ENCODE data around the gene RASSF6.
"Not testable (repeated sequence)": the region's sequence is repeated elsewhere in the genome, so short reads cannot be mapped to it uniquely, and the experiment has no call there.

The RASSF6 gene, protein sequence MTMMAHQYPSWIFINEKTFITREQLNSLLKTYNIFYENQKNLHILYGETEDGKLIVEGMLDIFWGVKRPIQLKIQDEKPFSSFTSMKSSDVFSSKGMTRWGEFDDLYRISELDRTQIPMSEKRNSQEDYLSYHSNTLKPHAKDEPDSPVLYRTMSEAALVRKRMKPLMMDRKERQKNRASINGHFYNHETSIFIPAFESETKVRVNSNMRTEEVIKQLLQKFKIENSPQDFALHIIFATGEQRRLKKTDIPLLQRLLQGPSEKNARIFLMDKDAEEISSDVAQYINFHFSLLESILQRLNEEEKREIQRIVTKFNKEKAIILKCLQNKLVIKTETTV

DNA sequence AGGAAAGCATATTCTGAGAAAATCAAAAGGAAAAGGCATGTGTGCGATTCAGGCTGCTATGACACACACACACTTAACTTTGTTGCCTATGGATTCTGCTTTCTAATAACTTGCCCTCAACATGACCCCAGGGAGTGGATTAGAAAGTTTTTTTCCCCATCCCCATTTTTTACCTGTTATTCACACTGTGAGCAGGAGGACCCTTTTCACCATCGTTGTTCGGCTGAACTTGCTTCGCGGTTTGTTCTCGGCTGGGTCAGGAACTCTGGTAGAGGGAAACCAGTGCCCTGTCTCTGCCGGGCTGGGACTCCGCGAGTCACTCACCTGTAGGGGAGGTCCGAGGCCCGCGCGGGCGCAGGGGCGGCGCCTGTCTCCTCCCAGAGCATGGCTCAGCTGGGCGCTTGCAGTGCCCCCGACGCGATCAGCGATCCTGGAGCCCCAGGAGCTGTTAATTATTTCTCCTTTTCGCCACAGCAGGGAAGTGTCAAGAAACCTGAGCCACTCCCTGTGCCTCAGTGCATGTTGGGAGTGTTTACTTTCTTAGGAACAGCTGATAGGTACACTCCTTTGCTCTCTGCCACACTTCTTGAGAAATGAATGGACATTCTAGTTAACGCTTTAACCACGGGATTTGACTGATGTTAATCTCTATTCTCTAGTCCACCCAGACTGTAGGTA lies at the start of gene RASSF6:
RASSF6 (minus strand) TSS at position 322 of the 678 bp plus-strand sequence. CDS start 8,641 bp downstream, outside the sequence.
- no peak for DNase-seq

DNA sequence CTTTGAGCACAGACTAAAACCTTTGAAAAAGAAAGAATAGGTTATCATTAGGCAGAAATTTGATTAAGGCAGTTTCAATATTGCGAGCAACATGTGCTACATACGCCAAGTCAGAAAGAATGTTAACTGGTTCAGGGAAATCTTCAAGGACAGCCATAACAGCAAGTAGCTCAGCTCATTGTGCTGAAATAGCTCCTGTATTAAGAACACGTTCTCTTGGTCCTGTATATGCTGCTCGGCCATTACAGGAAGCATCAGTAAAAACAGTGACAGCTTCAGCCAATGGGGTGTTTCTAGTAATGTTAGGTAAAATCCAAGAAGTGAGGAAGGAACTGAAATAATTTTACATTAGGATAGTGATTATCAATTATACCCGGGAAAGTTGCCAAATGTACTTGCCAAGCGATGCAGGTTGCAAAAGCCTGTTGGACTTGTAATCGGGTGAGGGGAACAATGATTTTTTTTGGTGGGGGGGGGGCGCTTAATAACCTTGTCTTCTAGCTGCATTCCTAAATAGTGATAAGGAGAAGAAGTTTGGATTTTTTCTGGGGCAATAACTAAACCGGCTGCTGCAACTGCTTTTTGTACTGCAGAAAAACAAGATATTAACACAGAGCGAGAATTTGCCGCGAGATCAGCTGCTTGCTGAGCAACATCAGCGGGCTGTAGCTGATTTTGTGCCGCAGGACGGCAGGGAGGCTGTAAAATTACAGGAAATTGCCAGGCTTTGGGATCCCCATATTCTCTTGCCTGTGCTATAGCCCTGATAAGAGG lies 49.4 kb upstream of the RASSF6 start:
- no peak for DNase-seq

DNA sequence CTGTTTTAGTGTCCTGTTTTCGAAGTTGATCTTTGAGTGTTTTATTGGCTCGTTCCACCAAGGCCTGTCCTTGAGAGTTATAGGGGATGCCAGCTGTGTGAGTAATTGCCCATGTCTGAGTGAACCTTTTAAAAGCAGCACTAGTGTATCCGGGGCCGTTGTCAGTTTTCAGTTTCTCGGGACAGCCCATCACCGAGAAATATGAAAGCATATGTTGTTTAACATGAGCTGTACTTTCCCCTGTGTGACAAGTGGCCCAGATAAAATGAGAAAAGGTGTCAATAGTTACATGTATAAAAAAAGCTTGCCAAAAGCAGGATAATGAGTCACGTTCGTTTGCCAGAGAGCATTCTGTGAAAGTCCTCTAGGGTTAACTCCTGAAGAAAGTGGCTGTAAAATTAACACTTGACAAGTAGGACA lies 48.6 kb upstream of the RASSF6 start:
- no peak for DNase-seq

DNA sequence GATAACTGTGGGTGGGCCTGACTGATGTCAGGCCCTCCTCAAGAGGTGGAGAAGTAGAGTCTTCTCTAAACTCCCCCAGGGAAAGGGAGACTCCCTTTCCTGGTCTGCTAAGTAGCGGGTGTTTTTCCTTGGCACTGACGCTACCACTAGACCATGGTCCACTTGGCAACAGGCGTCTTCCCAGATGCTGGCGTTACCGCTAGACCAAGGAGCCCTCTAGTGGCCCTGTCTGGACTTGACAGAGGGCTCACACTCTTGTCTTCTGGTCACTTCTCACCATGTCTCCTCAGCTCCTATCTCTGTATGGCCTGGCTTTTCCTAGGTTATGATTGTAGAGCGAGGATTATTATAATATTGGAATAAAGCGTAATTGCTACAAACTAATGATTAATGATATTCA lies 45.7 kb upstream of the RASSF6 start:
- DNase-seq = not testable (repeated sequence)

DNA sequence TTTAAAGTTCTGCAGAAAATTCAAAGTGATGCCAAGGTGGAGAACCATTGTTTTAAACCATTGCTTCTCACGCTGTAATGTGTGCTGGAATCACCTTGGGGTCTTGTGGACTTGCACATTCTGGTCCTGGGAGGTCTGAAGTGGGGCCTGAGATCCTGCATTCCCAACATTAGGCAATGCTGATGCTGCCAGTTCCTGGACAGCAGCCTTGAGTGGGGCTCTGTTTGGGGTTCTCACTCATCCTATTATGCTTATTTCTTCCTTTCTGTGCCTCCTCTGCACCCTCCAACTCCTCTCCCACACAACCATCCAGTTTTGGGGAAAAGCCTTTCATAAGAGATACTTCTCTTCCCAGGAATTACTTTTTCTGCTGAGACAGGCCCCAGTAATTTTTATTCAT lies 44.2 kb upstream of the RASSF6 start:
- no peak for DNase-seq

DNA sequence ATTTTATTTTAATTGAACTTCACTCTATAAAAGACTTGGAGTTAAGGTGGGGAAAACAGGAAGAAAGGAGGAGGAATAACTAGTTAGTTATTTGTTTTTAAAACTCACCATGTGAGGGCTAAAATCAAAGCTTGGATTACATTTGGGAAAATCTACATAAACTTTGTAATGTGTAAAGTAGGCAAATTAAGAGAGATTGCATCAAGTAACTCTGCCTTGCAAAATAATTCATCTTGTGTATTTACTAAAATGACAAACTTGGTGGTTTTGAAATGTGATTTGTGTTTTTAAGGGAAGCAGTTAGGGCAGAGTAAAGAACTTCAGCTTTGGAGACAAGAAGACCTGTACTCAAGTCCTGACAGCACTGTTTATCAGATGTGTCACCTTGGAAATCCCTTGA lies 43.3 kb upstream of the RASSF6 start:
- DNase-seq = no peak

DNA sequence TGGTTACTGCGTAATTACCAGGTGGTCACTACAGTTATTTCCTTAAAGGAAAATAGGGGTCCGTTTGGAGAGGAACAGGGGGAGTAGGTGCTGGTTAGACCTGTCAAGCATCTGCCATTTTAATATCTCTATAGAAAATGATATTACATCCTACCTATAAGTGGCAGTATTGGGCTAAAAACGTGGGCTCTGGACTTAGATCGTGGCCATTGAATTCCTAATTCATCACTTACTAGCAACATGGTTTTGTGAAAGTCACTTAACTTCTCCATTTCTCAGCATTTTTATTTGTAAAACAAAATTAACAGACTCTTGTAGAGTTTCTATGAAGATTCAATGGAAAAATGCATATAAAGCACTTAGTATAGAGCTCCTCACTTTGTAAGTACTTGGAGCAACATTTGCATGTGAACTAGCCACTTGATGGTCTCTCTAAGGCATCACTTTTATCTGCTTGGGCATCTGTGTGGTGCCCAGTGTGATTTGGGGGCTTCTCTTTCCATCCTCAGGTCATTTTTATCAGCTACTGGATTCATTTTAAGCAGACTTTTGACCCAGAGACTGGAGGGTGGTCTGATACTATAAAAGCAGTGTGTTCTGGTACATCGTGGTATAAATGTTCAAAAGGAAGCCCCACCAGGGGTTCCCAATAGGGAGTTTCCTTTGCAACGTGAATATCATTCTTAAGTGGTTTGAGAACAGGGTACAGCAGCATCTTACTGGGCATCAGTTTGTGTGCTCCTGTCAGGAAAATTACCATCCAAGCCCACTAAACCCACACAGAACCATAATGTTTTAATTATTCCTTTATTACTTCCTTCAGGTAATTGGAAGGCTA lies 42.7 kb upstream of the RASSF6 start:
- no peak for DNase-seq

DNA sequence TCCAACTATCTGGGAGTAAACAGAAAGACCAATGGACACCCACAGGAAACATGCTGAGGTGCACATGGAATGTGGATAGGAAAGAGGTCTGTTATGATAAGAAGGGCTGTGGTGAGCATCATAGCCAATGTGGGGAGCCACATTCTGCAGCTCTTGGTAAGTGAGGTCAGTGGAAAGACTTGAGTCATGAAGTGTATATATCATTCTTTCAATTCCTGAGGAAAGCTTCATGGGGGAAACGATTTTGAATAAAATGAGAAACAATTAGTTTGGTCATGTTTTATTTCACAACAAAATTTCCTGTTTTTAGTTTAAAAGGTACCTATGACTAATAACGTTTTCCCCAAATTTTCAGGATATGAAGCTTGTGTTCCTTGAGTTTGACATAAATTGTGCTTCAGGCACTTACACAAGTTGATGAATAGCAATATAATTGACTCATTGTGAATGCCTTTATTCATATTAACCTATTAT lies 41.4 kb upstream of the RASSF6 start:
- DNase-seq = no peak

DNA sequence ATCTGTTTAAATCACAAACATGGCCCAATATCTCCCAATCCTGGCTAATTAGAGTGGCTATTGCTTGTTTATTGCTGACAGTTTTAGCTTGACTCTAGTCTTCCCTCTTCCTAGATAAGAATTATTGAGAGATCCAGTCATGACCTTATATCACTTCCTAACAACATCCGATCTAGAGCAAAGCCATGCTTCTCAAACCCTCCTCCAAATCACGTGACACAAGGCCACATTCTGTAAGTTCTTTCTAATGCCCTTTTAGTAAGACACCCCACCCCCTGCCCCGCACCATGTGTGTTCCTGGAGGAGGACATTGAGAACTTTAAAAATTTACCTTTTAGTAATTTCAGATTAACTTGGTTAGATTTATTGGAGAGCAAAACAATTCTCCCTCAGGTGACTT lies 40.6 kb upstream of the RASSF6 start:
- no peak for DNase-seq

DNA sequence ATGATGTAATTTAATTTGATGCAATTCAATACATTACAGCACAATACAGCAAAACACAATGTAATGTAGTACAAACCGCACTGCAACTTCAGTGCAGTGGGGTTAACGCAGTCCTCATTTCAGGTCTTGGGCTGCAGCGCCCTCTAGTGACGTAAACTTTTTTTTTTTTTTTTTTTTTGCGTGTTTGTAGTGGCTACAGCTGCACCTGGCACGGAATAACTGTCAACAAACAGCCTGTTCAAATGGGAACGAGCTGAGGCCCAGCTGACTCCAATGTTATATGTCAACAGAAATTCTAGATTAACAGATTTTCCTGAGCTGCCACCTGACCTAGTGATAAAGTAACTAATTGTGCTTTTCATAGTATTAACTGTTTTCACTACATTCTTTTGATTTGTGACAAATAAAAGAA lies 33.5 kb upstream of the RASSF6 start:
- DNase-seq = no peak

DNA sequence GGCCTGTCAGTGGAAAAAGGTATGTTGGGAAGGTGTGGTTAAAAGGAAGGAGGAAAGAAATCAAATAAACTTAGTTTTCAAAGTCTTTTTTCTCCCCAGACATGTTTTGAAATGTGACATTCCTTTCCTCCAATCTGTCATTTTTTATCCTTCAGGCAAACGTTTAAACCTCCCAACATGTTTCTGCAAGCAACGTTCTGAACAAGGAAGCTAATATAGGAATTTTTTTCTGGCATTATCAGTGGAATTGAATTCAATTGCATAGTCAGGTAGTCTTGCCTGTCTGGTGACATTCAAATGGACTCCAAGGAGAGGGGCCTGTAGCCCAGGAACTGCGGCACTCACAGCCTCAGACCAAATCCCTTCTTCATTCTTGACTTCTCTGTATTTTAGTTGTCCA lies 30.0 kb upstream of the RASSF6 start:
- DNase-seq = no peak

DNA sequence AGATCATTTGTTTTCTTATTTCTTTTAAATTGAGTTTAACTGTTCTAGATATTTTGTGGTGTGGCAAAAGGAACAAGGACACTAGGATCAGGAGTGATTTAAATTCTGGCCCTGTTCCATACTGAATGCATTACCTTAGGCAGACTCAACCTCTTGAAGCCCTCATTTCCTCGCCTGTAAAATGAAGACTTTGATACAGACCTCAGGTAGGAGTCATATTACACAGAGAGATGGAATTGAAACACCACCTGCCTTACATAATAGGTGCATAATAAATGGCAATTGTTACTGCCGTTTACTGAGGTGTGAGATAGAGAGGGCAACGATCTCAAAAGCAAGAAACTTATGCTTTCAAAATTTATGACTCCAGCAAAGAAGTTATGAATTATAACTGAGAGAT lies 28.2 kb upstream of the RASSF6 start:
- DNase-seq = no peak

DNA sequence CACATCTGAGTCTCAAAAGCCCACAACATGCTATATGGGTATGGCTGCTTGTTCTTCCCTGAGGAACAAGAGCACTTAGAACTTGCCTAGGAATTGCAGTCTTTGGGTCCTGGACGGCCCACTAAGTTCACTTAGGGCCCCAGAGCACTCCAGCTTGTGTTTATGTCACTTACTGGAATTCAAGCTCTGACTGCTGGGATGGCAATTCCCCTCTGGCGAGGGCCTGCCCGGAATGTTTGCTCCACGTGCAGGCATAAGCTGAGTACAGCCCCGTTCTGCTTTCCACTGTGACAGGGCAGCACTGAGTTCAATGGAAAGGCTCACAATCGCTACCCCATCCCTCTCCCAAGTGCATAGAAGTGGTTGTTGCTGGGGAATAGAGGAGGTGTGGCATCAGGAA lies 25.9 kb upstream of the RASSF6 start:
- no peak for DNase-seq

DNA sequence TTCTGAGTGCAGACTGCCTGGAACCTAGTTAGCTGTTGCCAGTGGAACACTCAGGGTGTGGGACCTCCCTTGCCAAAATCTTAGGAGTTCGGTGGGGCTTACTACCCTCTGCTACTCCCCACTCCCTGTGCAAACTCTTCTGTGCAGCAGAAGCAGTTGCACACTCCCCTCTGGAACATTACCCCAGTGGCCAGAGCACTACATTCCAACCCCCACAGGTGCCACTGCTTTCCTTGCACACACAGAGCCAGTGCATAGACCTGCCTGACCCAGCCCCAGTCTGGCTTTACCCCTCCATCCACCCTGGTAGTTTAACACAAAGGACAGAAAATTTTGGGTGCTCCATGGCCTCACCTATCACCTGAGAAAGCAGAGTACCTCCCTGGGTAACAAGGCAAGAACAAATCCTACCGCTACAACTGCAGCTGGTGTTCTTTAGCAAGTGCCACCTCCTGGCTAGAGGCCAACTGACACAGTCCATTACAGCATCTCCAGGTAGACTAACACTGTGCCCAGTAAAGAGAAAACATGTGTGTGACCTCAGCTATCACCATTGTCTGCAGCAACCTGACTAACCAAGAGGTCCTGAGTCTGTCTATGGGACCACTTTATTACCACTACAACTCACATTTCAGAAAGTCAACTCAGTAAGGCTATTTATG lies 11.5 kb upstream of the RASSF6 start:
- no peak for DNase-seq

DNA sequence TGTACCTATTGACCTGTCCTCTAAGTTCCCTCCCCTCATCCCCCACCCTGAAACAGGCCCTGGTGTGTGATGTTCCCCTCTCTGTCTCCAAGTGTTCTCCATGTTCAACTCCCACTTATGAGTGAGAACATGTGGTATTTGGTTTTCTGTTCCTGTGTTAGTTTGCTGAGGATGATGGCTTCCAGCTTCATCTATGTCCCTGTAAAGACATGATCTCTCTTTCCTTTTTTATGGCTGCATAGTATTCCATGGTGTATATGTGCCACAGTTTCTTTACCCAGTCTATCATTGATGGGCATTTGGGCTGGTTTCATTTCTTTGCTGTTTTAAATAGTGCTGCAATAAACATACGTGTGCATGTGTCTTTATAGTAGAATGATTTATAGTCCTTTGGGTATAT lies 8.6 kb upstream of the RASSF6 start:
- not testable (repeated sequence) for DNase-seq

DNA sequence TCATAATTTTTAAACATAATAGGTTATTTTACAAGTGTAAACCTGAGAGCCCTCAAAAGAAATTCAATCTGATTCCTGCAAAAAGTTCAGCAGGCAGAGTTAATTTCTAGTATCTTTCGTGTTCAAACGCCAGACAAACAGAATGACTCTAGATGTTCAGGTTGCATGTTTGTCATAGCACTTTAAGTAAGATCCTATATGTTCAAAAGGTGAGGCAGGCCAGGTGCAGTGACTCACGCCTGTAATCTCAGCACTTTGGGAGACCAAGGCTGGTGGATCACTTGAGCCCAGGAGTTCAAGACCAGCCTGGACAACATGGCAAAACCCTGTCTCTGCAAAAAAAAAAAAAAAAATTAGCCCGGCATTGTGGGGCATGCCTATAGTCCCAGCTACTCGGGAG lies 1.1 kb upstream of the RASSF6 start:
- DNase-seq = no peak

DNA sequence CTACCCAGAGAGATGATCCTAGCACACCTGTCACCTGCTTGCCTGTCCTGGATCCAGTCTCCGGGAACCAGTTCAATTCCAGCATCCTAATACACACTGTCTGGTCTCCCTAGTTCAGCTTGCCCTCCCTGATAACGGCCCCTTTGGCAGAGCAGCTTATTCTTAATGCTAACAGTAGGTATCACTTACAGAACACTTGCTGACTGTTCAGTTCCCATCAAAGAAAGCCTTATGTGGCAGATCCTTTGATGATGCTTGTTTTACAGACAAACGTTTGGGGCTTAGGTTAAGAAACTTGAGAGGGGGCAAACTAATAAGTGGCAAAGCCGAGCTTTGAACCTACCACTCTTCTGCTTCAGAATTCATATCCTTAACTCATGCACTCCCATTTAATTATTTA lies 890 bp downstream of the RASSF6 start:
- DNase-seq = no peak

DNA sequence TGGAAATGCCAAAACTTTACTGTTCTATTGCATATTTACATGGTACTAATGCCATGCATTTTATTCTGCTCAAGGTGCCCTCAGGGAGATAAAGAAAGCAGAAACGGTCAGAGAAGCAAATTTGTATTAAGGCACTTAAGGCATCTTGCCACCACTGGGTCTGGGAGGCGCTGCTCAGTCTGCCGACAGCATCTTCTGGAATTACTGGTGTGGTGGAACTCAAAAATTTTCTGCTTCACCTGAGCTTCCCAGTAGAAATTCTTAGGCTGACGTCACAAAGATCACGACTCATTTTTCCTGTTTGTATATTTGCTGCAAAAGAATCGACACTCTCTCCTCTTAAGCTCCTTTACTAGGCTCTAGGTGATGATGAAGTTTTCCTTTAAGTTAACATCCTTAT lies 3.0 kb downstream of the RASSF6 start:
- no peak for DNase-seq

DNA sequence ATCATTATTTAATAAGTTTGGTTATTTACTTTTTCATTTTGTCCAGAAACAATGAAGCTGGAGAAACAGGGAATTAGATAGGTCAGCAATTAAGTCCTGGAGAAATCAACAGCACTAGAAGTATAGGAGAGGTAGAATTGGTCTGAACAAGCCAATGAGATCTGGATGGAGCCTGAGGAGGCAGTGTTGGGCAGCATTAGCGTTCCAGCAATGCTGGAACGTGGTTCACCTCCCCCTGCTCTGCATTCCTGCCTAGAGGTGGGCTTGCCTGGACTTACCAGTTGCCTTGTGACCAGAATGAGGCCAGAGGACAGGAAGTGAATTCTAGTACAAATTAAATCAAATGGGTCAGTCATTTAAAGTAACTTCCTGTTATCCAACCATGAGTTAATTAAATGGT lies 4.6 kb downstream of the RASSF6 start:
- DNase-seq = no peak

DNA sequence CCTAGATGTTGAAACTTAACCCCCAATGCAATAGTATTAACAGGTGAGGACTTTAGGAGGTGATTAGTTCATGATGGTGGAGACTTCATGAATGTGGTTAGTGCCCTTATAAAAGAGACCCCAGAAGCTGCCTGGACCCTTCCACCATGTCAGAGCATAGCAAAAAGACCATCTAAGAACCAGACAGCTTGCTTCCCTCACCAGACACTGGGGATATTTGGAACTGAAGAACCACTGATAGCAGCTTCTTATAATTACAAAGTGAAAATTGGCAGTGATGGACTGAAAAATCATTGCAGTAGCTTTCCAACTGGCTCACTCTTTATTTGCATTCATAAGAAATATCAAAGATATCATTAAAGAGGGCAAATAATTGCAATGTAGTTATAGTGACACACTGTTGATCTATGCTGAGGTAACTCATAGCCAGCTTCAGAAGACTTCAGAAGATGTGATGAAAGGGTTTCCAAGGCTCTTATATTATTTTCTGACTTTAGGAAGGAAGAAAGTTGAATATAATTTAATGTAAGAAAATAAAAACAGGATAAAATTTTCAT lies 5.8 kb downstream of the RASSF6 start:
- DNase-seq = no peak

DNA sequence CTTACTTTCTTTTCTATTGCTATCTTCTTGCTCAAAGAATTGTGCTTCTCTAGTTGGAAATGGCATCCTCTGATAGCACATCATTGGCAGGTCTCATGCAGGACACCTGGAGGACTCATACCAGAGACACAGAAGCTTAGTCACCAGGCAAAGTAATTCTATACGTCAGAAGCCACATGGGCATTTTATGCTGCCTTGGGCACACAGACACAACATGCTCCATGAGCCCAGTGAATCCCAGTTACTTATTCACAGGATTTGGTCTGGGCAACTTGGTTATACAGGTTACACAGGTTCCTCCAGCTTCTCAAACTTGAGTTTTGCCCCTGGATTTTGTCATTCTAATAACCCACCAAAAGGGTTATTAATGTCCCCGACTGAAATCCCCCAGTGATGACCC lies 7.1 kb downstream of the RASSF6 start:
- DNase-seq = no peak

DNA sequence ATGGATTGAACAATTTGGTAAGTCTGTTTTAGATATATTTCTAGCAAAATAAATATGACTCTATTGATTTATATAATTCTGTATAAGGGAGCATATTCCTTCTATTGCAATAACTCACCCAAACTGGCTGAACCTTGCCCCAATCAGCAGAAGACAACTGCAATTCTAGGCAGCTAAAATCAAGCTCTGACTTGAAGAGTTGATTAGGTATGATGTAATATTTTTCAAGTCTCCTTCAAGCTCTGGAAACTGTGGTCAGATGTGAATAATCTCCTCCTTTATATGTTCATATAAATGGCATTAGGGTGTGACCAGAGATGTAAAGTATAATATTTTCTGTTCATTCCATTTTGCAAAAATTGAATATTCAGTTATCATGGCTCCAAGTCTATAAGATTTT lies 8.2 kb downstream of the RASSF6 start:
- no peak for DNase-seq

All from NCI-H1048 (cell line).